Measurements from ENCODE around the gene TMC8. TPM values are rescaled to one million over a fixed set of nuclear protein-coding genes. Genes with fewer than 3 reads are reported as not detected.

The TMC8 gene
- total RNA-seq, 1 experiment from 2014 or later, result 3.3 TPM

GRCh38 chr17:78180508-78180907 is 49.9 kb downstream of the TMC8 start:
- Histone ChIP-seq H3K27me3 (ENCODE audit: control insufficient read depth, insufficient read depth, low read length) (no peaks in the 10 kb centered on the region), H3K4me3 (ENCODE audit: insufficient read depth, low read depth, low read length) (no peak overlapping the region), H3K36me3 (replicated peaks; ENCODE audit: control insufficient read depth, insufficient read depth, low read length) (peaks cover 49% of the 10 kb centered on the region)
- no peak for DNase-seq

- Histone ChIP-seq H3K27me3 (ENCODE audit: control insufficient read depth, insufficient read depth, low read length) (no peaks in the 10 kb centered on the region), H3K4me3 (ENCODE audit: insufficient read depth, low read depth, low read length) (no peak overlapping the region), H3K36me3 (replicated peaks; ENCODE audit: control insufficient read depth, insufficient read depth, low read length) (peaks cover 46% of the 10 kb centered on the region)
- DNase-seq, result no peak
These were observed 51.9 kb downstream of the TMC8 start for GRCh38 chr17:78182504-78182903.

GRCh38 chr17:78183916-78184315 is 53.3 kb downstream of the TMC8 start:
- no peak overlapping the region for H3K4me3 ChIP-seq (ENCODE audit: insufficient read depth, low read depth, low read length)
- peaks cover 39% of the 10 kb centered on the region for H3K36me3 ChIP-seq (replicated peaks; ENCODE audit: control insufficient read depth, insufficient read depth, low read length)
- no peaks in the 10 kb centered on the region for H3K27me3 ChIP-seq (ENCODE audit: control insufficient read depth, insufficient read depth, low read length)
- DNase-seq, result no peak

GRCh38 chr17:78184351-78184750 is 53.8 kb downstream of the TMC8 start:
- Histone ChIP-seq H3K27me3 (ENCODE audit: control insufficient read depth, insufficient read depth, low read length) (no peaks in the 10 kb centered on the region), H3K4me3 (ENCODE audit: insufficient read depth, low read depth, low read length) (no peak overlapping the region), H3K36me3 (replicated peaks; ENCODE audit: control insufficient read depth, insufficient read depth, low read length) (peaks cover 36% of the 10 kb centered on the region)
- no peak for DNase-seq

- no peak for DNase-seq
- no peaks in the 10 kb centered on the region for H3K27me3 ChIP-seq (ENCODE audit: control insufficient read depth, insufficient read depth, low read length)
- H3K4me3 ChIP-seq (ENCODE audit: insufficient read depth, low read depth, low read length), result no peak overlapping the region
- H3K36me3 ChIP-seq (replicated peaks; ENCODE audit: control insufficient read depth, insufficient read depth, low read length), result peaks cover 33% of the 10 kb centered on the region
These were observed 54.3 kb downstream of the TMC8 start for GRCh38 chr17:78184868-78185267.

- DNase-seq, result no peak
- Histone ChIP-seq H3K4me3 (ENCODE audit: insufficient read depth, low read depth, low read length) (peak overlapping the region; percentile 78), H3K36me3 (replicated peaks; ENCODE audit: control insufficient read depth, insufficient read depth, low read length) (peaks cover 29% of the 10 kb centered on the region), H3K27me3 (ENCODE audit: control insufficient read depth, insufficient read depth, low read length) (no peaks in the 10 kb centered on the region)
These were observed 55.6 kb downstream of the TMC8 start for GRCh38 chr17:78185981-78186691.

- DNase-seq, result peak; percentile 100
- no peaks in the 10 kb centered on the region for H3K27me3 ChIP-seq (ENCODE audit: control insufficient read depth, insufficient read depth, low read length)
- H3K4me3 ChIP-seq (ENCODE audit: insufficient read depth, low read depth, low read length), result peak within 1 kb of the TSS; percentile 78
- peaks cover 26% of the 10 kb centered on the region for H3K36me3 ChIP-seq (replicated peaks; ENCODE audit: control insufficient read depth, insufficient read depth, low read length)
These were observed 56.4 kb downstream of the TMC8 start, which contains the start of the genes AFMID and TK1 for GRCh38 chr17:78186692-78187595. TSS of gene AFMID (plus strand) at chr17:78187362. CDS start at chr17:78187371, 9 bp downstream. TSS of gene TK1 (minus strand) at chr17:78187052. CDS start at chr17:78186994, 58 bp downstream.

Other genes starting within 250 kb of the TMC8 start
- gene TNRC6C, start 172.1 kb upstream of the TMC8 start, total RNA-seq (2014; rRNA removed; shearing (Covaris generic)), result 8.9 and 9.3 TPM in 2 replicates
- 77.1 and 82.2 TPM in 2 replicates for gene TMC6, start 2.0 kb upstream of the TMC8 start, total RNA-seq (2014; rRNA removed; shearing (Covaris generic))
- gene C17orf99, start 15.6 kb downstream of the TMC8 start, total RNA-seq (2014; rRNA removed; shearing (Covaris generic)), result not detected in 2 replicates
- 24.4 and 24.5 TPM in 2 replicates for gene SYNGR2, start 37.8 kb downstream of the TMC8 start, total RNA-seq (2014; rRNA removed; shearing (Covaris generic))
- 48.4 and 56.5 TPM in 2 replicates for gene TK1, start 56.3 kb downstream of the TMC8 start, total RNA-seq (2014; rRNA removed; shearing (Covaris generic))
- 36.4 and 43.0 TPM in 2 replicates for gene AFMID, start 56.6 kb downstream of the TMC8 start, total RNA-seq (2014; rRNA removed; shearing (Covaris generic))
- gene BIRC5, start 83.5 kb downstream of the TMC8 start, total RNA-seq (2014; rRNA removed; shearing (Covaris generic)), result 152 and 154 TPM in 2 replicates
- not detected in 2 replicates for gene TMEM235, start 100.9 kb downstream of the TMC8 start, total RNA-seq (2014; rRNA removed; shearing (Covaris generic))
- gene SOCS3, start 229.3 kb downstream of the TMC8 start, total RNA-seq (2014; rRNA removed; shearing (Covaris generic)), result 13.3 and 26.9 TPM in 2 replicates
- gene PGS1, start 247.9 kb downstream of the TMC8 start, total RNA-seq (2014; rRNA removed; shearing (Covaris generic)), result 63.7 and 71.8 TPM in 2 replicates